HepG2 (cell line): ENCODE data around the gene HDLBP. TPM values are rescaled to one million over a fixed set of nuclear protein-coding genes. Genes with fewer than 3 reads are reported as not detected.
A peak's percentile ranks its signal among the peaks of the same experiment; 100 is the strongest.

ENCODE experiments used
- CHD2 ChIP-seq: IDR thresholded peaks from 2 replicates; pipeline ENCODE4 v1.6.1; 2011; ENCODE audit warnings: low read depth, low read length, improper control_type of control experiment
- CREB1 ChIP-seq, 2 experiments: fragments of 450-650 bp in 1 of 2; IDR thresholded peaks; 2 replicates each; pipeline ENCODE4 v1.6.1; 2016 to 2017; ENCODE audit warnings: control low read depth in 1 of 2, mild to moderate bottlenecking in 1 of 2, missing compliant biosample characterization in 1 of 2, missing genetic modification characterization in 1 of 2
- ESRRA ChIP-seq: sonication (generic); formaldehyde crosslinking; IDR thresholded peaks from 2 replicates; pipeline ENCODE4 v1.5.1; 2020; ENCODE audit warnings: mild to moderate bottlenecking, low read depth, missing genetic modification reagents
- FOSL2 ChIP-seq: sonication (generic); formaldehyde crosslinking; IDR thresholded peaks from 2 replicates; pipeline ENCODE4 v1.4.0; 2020; ENCODE audit warnings: missing genetic modification reagents
- FOXA3 ChIP-seq: IDR thresholded peaks from 2 replicates; pipeline ENCODE4 v1.6.1; 2016; ENCODE audit warnings: missing genetic modification reagents, missing compliant biosample characterization
- JDP2 ChIP-seq: sonication (generic); formaldehyde crosslinking; IDR thresholded peaks from 2 replicates; pipeline ENCODE4 v1.8.1; 2022; ENCODE audit warnings: missing genetic modification reagents, borderline replicate concordance
- RFXANK ChIP-seq: IDR thresholded peaks from 2 replicates; pipeline ENCODE4 v1.6.1; 2016
- TOPORS ChIP-seq: sonication (generic); formaldehyde crosslinking; IDR thresholded peaks from 2 replicates; pipeline ENCODE4 v1.8.0; 2023; ENCODE audit warnings: mild to moderate bottlenecking, missing genetic modification reagents
- ZIK1 ChIP-seq: sonication (generic); formaldehyde crosslinking; IDR thresholded peaks from 2 replicates; pipeline ENCODE4 v1.5.0; 2020; ENCODE audit warnings: mild to moderate bottlenecking, low read depth, missing genetic modification reagents, borderline replicate concordance
- ZNF430 ChIP-seq: sonication (generic); formaldehyde crosslinking; IDR thresholded peaks from 2 replicates; pipeline ENCODE4 v1.9.0; 2021; ENCODE audit warnings: mild to moderate bottlenecking, missing genetic modification reagents
- ZNF484 ChIP-seq: sonication (generic); formaldehyde crosslinking; IDR thresholded peaks from 2 replicates; pipeline ENCODE4 v1.5.1; 2020; ENCODE audit warnings: mild to moderate bottlenecking, low read depth, missing genetic modification reagents, borderline replicate concordance
- ZNF563 ChIP-seq: sonication (generic); formaldehyde crosslinking; IDR thresholded peaks from 2 replicates; pipeline ENCODE4 v1.8.0; 2022; ENCODE audit warnings: mild to moderate bottlenecking, moderate library complexity, missing genetic modification reagents
- polyA plus RNA-seq, 8 experiments: library from polyadenylated mRNA; depleted of rRNA in 3 of 8; stranded (reverse) in 7 of 8; unstranded in 1 of 8; fragments of >200 nt; fragmentation: Illumina TruSeq in 4 of 8; extraction: Trizol in 4 of 8; gene quantifications; 2 replicates each; pipeline versions ENCODE4 v1.2.1 to v1.2.3, GENCODE V29; 2011 to 2016; ENCODE audit warnings: low read depth in 4 of 8, missing spikeins in 1 of 8, mixed read lengths in 1 of 8; ENCODE audit not compliant: insufficient read depth in 1 of 8
- total RNA-seq, 5 experiments: library from RNA; depleted of rRNA; stranded (reverse); fragments of >200 nt; fragmentation: Illumina TruSeq; extraction: Trizol; gene quantifications; 2 replicates each; pipeline ENCODE4 v1.2.3, GENCODE V29; 2016; ENCODE audit warnings: low read depth in 1 of 5
- TF ChIP-seq, protein P1 (sequence below): sonication (generic); formaldehyde crosslinking; IDR thresholded peaks from 2 replicates; pipeline ENCODE4 v1.4.0; 2020; ENCODE audit warnings: missing genetic modification reagents
- TF ChIP-seq, protein P2 (sequence below), 2 experiments: fragments of 450-650 bp in 1 of 2; sonication (generic) in 1 of 2; formaldehyde crosslinking; IDR thresholded peaks; 2 replicates each; pipeline versions ENCODE4 v1.5.0 to v1.8.0; 2020 to 2022; ENCODE audit warnings: mild to moderate bottlenecking in 1 of 2, missing genetic modification reagents in 1 of 2
- TF ChIP-seq, protein P3 (sequence below): sonication (generic); formaldehyde crosslinking; IDR thresholded peaks from 2 replicates; pipeline ENCODE4 v1.5.0; 2020; ENCODE audit warnings: mild to moderate bottlenecking, missing genetic modification reagents
- TF ChIP-seq, protein P4 (sequence below): sonication (generic); formaldehyde crosslinking; IDR thresholded peaks from 2 replicates; pipeline ENCODE4 v1.4.0; 2020; ENCODE audit warnings: missing genetic modification reagents
- TF ChIP-seq, protein P5 (sequence below): sonication (generic); formaldehyde crosslinking; IDR thresholded peaks from 2 replicates; pipeline ENCODE4 v1.5.1; 2020; ENCODE audit warnings: mild to moderate bottlenecking, missing genetic modification reagents, moderate library complexity

HDLBP gene
- total and polyA plus RNA-seq, 2 of the 13 experiments (the other 11 are each of a cell fraction or from before 2014, with no cell fraction given), result 464 to 707 TPM

DNA sequence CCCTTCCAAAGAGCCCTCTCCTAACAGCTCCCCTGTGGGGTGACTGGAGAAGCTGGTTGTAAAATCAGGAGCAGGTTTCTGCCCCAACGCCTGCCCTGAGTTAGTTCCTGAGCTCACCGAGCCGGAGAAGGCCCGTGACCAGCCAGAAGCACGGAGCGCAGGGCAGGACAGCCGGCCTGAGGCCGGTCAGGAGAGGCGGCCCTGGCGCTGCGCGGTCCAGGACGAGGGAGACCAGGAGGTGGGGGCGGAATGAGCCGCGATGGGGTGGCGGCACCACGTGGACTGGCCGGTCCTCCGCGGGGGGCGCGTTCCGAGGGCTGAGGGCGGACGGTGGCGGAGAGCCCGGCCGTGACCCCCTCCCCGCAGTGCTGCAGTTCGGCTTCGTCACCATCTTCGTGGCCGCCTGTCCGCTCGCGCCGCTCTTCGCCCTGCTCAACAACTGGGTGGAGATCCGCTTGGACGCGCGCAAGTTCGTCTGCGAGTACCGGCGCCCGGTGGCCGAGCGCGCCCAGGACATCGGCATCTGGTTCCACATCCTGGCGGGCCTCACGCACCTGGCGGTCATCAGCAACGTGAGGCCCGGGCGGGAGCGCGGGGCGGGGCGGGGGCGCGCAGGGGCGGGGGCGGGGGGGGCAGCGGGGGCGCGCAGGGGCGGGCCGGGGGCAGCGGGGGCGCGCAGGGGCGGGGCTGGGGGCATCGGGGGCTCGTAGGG, 98.0 kb downstream of the HDLBP start (continued):
- TF ChIP-seq, protein P1, sequence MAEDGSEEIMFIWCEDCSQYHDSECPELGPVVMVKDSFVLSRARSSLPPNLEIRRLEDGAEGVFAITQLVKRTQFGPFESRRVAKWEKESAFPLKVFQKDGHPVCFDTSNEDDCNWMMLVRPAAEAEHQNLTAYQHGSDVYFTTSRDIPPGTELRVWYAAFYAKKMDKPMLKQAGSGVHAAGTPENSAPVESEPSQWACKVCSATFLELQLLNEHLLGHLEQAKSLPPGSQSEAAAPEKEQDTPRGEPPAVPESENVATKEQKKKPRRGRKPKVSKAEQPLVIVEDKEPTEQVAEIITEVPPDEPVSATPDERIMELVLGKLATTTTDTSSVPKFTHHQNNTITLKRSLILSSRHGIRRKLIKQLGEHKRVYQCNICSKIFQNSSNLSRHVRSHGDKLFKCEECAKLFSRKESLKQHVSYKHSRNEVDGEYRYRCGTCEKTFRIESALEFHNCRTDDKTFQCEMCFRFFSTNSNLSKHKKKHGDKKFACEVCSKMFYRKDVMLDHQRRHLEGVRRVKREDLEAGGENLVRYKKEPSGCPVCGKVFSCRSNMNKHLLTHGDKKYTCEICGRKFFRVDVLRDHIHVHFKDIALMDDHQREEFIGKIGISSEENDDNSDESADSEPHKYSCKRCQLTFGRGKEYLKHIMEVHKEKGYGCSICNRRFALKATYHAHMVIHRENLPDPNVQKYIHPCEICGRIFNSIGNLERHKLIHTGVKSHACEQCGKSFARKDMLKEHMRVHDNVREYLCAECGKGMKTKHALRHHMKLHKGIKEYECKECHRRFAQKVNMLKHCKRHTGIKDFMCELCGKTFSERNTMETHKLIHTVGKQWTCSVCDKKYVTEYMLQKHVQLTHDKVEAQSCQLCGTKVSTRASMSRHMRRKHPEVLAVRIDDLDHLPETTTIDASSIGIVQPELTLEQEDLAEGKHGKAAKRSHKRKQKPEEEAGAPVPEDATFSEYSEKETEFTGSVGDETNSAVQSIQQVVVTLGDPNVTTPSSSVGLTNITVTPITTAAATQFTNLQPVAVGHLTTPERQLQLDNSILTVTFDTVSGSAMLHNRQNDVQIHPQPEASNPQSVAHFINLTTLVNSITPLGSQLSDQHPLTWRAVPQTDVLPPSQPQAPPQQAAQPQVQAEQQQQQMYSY (CRISPR knock-in tag), result 0 out of 2 replicates have a peak, but pooled peaks have one; percentile 32
- TF ChIP-seq CREB1 (IDR thresholded peaks at IDR 0.05), result peak; percentile 48; the same call in 1 of the 2 replicates
- no peak for TF ChIP-seq CREB1 (CRISPR knock-in tag; IDR thresholded peaks at IDR 0.05)
- TF ChIP-seq, protein P2, sequence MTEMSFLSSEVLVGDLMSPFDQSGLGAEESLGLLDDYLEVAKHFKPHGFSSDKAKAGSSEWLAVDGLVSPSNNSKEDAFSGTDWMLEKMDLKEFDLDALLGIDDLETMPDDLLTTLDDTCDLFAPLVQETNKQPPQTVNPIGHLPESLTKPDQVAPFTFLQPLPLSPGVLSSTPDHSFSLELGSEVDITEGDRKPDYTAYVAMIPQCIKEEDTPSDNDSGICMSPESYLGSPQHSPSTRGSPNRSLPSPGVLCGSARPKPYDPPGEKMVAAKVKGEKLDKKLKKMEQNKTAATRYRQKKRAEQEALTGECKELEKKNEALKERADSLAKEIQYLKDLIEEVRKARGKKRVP (CRISPR knock-in tag; IDR thresholded peaks at IDR 0.05), result peak in 1 of 2 experiments; percentile 45; a peak in 1 of 4 replicates
- TF ChIP-seq, protein P3, sequence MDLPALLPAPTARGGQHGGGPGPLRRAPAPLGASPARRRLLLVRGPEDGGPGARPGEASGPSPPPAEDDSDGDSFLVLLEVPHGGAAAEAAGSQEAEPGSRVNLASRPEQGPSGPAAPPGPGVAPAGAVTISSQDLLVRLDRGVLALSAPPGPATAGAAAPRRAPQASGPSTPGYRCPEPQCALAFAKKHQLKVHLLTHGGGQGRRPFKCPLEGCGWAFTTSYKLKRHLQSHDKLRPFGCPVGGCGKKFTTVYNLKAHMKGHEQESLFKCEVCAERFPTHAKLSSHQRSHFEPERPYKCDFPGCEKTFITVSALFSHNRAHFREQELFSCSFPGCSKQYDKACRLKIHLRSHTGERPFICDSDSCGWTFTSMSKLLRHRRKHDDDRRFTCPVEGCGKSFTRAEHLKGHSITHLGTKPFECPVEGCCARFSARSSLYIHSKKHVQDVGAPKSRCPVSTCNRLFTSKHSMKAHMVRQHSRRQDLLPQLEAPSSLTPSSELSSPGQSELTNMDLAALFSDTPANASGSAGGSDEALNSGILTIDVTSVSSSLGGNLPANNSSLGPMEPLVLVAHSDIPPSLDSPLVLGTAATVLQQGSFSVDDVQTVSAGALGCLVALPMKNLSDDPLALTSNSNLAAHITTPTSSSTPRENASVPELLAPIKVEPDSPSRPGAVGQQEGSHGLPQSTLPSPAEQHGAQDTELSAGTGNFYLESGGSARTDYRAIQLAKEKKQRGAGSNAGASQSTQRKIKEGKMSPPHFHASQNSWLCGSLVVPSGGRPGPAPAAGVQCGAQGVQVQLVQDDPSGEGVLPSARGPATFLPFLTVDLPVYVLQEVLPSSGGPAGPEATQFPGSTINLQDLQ (CRISPR knock-in tag), result peak; percentile 85; the same call in 1 of the 2 replicates
- TF ChIP-seq, protein P4, sequence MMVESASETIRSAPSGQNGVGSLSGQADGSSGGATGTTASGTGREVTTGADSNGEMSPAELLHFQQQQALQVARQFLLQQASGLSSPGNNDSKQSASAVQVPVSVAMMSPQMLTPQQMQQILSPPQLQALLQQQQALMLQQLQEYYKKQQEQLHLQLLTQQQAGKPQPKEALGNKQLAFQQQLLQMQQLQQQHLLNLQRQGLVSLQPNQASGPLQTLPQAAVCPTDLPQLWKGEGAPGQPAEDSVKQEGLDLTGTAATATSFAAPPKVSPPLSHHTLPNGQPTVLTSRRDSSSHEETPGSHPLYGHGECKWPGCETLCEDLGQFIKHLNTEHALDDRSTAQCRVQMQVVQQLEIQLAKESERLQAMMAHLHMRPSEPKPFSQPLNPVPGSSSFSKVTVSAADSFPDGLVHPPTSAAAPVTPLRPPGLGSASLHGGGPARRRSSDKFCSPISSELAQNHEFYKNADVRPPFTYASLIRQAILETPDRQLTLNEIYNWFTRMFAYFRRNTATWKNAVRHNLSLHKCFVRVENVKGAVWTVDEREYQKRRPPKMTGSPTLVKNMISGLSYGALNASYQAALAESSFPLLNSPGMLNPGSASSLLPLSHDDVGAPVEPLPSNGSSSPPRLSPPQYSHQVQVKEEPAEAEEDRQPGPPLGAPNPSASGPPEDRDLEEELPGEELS (CRISPR knock-in tag), result peak; percentile 22; the same call in 1 of the 2 replicates
- 0 out of 2 replicates have a peak, but pooled peaks have one; percentile 61 for TF ChIP-seq ZNF484
- peak; percentile 63; the same call in 1 of the 2 replicates for TF ChIP-seq ZNF563 (CRISPR knock-in tag)
- peak; percentile 52; the same call in 1 of the 2 replicates for TF ChIP-seq RFXANK
- peak; percentile 35; the same call in 1 of the 2 replicates for TF ChIP-seq FOXA3 (CRISPR knock-in tag)
- TF ChIP-seq, protein P5, sequence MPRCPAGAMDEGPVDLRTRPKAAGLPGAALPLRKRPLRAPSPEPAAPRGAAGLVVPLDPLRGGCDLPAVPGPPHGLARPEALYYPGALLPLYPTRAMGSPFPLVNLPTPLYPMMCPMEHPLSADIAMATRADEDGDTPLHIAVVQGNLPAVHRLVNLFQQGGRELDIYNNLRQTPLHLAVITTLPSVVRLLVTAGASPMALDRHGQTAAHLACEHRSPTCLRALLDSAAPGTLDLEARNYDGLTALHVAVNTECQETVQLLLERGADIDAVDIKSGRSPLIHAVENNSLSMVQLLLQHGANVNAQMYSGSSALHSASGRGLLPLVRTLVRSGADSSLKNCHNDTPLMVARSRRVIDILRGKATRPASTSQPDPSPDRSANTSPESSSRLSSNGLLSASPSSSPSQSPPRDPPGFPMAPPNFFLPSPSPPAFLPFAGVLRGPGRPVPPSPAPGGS (CRISPR knock-in tag), result peak; percentile 96
- peak; percentile 35 for TF ChIP-seq FOSL2 (CRISPR knock-in tag)
- TF ChIP-seq CHD2, result no peak
- TF ChIP-seq ZIK1 (CRISPR knock-in tag), result peak; percentile 92
- TF ChIP-seq JDP2 (CRISPR knock-in tag), result no peak
- peak; percentile 67; the same call in 1 of the 2 replicates for TF ChIP-seq ESRRA (CRISPR knock-in tag)
- peak; percentile 85 for TF ChIP-seq ZNF430 (CRISPR knock-in tag)
- peak; percentile 69; the same call in 1 of the 2 replicates for TF ChIP-seq TOPORS
